Caco-2 (cell line): ENCODE data around the gene WWOX. TPM values are rescaled to one million over a fixed set of nuclear protein-coding genes. Genes with fewer than 3 reads are reported as not detected.

Source experiments
- BruUV-seq: library from RNA; stranded (reverse); fragments of 400-500 nt; replicated peaks from 2 replicates; lab custom pipeline; 2021; lab: Mats Ljungman, UMichigan
- CTCF ChIA-PET: fragments of 300-600 bp; sonication (Branson Sonifier 250); formaldehyde crosslinking; loops from one replicate; lab custom pipeline; 2022; ENCODE audit warnings: antibody characterized with exemption; lab: Charles Lee
- POLR2A ChIA-PET: fragments of 300-600 bp; sonication (Branson Sonifier 250); formaldehyde crosslinking; loops from one replicate; lab custom pipeline; 2022; ENCODE audit warnings: antibody characterized with exemption; lab: Charles Lee
- DNase-seq, 2 experiments: peaks; one replicate each; pipeline versions ENCODE4 v3.0.0 to v3.0.0-alpha.2; 2020 to 2022
- H3K27me3 ChIP-seq: replicated peaks from 2 replicates; pipeline ENCODE4 v1.6.0; 2011; ENCODE audit warnings: low read length; ENCODE audit not compliant: control insufficient read depth, insufficient read depth
- H3K36me3 ChIP-seq: 2 replicates; pipeline ENCODE4 v1.5.1; 2011; ENCODE audit warnings: low read length; ENCODE audit not compliant: control insufficient read depth, insufficient read depth
- H3K4me1 ChIP-seq: fragments of 250-450 bp; sonication (Bioruptor Pico); 2 replicates; pipeline ENCODE4 v1.5.1; 2020; ENCODE audit warnings: mild to moderate bottlenecking
- H3K4me3 ChIP-seq: 2 replicates; pipeline ENCODE4 v1.5.1; 2011; ENCODE audit warnings: low read depth, mild to moderate bottlenecking, control low read depth, low read length
- H3K9me3 ChIP-seq: fragments of 250-450 bp; sonication (Bioruptor Pico); 2 replicates; pipeline ENCODE4 v1.5.1; 2020; ENCODE audit warnings: mild to moderate bottlenecking, moderate library complexity
- H3K27ac Mint-ChIP-seq: one replicate; pipeline ENCODE4 v1.8.0; 2022; ENCODE audit warnings: mixed read lengths; ENCODE audit not compliant: unreplicated experiment
- H3K27me3 Mint-ChIP-seq: one replicate; pipeline ENCODE4 v1.8.0; 2022; ENCODE audit warnings: mixed read lengths; ENCODE audit not compliant: insufficient read depth, unreplicated experiment
- H3K36me3 Mint-ChIP-seq: one replicate; pipeline ENCODE4 v1.8.0; 2022; ENCODE audit warnings: mild to moderate bottlenecking, mixed read lengths; ENCODE audit not compliant: insufficient read depth, unreplicated experiment
- H3K4me1 Mint-ChIP-seq: one replicate; pipeline ENCODE4 v1.8.0; 2022; ENCODE audit warnings: low read depth, mixed read lengths; ENCODE audit not compliant: unreplicated experiment
- H3K4me3 Mint-ChIP-seq: one replicate; pipeline ENCODE4 v1.8.0; 2022; ENCODE audit warnings: mild to moderate bottlenecking, moderate library complexity, mixed read lengths; ENCODE audit not compliant: unreplicated experiment
- H3K9me3 Mint-ChIP-seq: one replicate; pipeline ENCODE4 v1.8.0; 2022; ENCODE audit warnings: mixed read lengths; ENCODE audit not compliant: unreplicated experiment
- CTCF ChIP-seq, 2 experiments: fragments of 200-600 bp in 1 of 2; IDR thresholded peaks; 1 replicate in 1 of 2; 2 replicates in 1 of 2; pipeline versions ENCODE4 v1.5.1 to v1.8.0; 2011 to 2022; ENCODE audit warnings: antibody characterized with exemption in 1 of 2, control low read depth in 1 of 2, inconsistent platforms in 1 of 2, low read depth in 1 of 2, low read length in 1 of 2, mild to moderate bottlenecking in 1 of 2, moderate library complexity in 1 of 2; ENCODE audit not compliant: insufficient read depth in 1 of 2, severe bottlenecking in 1 of 2, unreplicated experiment in 1 of 2
- intact Hi-C: fragments of 100-400 bp; cut with micrococcal nuclease; formaldehyde crosslinking; loops from one replicate; pipeline ENCODE4 v1.10.0; 2022; ENCODE audit not compliant: unreplicated experiment
- total RNA-seq: library from RNA; stranded (reverse); gene quantifications from 2 replicates; pipeline ENCODE4 v1.2.3, GENCODE V29; 2022

Gene WWOX
- total RNA-seq, 1 experiment from 2014 or later = 45.0 TPM

- peaks cover 13% of the 10 kb centered on the region for H3K4me1 Mint-ChIP-seq
- no peak overlapping the region for H3K4me3 ChIP-seq
- H3K9me3 Mint-ChIP-seq = peaks cover 12% of the 10 kb centered on the region
- DNase-seq = peak; percentile 51 to 66
- H3K27me3 Mint-ChIP-seq = no peaks in the 10 kb centered on the region
- peak; percentile 20 to 36 for TF ChIP-seq CTCF (IDR thresholded peaks at IDR 0.05; ENCODE audit: insufficient read depth in 1 of 2, low read depth in 1 of 2, low read length in 1 of 2, severe bottlenecking in 1 of 2, unreplicated experiment in 1 of 2)
- no peaks in the 10 kb centered on the region for H3K27me3 ChIP-seq
- BruUV-seq = no TSS peak
- H3K9me3 ChIP-seq = no peaks in the 10 kb centered on the region
- ChIA-PET CTCF (interaction anchor here (0.6 to 0.7 kb wide), 2 partner anchors 165 to 396 kb away, joined by 3 to 6 read pairs; no protein-coding TSS in a partner anchor), POLR2A (no interaction called here)
- no peaks in the 10 kb centered on the region for H3K36me3 Mint-ChIP-seq
- intact Hi-C loops = no loop called here
- H3K4me1 ChIP-seq = peaks cover 10% of the 10 kb centered on the region; the same call in 1 of the 2 replicates
- no peak overlapping the region for H3K4me3 Mint-ChIP-seq
- H3K36me3 ChIP-seq = no peaks in the 10 kb centered on the region
- H3K27ac Mint-ChIP-seq = no peak overlapping the region
Observed at GRCh38 chr16:79213214-79213613, 1113.8 kb downstream of the WWOX start.

- no peaks in the 10 kb centered on the region for H3K27me3 ChIP-seq
Observed at GRCh38 chr16:79215289-79215688, 1115.8 kb downstream of the WWOX start.

GRCh38 chr16:79217375-79218011, 1118.0 kb downstream of the WWOX start:
- no peaks in the 10 kb centered on the region for H3K36me3 Mint-ChIP-seq
- intact Hi-C loops = no loop called here

More at GRCh38 chr16:79215289-79215688, 1115.8 kb downstream of the WWOX start:
- Histone ChIP-seq H3K4me1 (peaks cover 10% of the 10 kb centered on the region; the same call in 1 of the 2 replicates), H3K9me3 (no peaks in the 10 kb centered on the region), H3K4me3 (no peak overlapping the region), H3K36me3 (no peaks in the 10 kb centered on the region)
- H3K27ac Mint-ChIP-seq = no peak overlapping the region
- TF ChIP-seq CTCF (IDR thresholded peaks at IDR 0.05; ENCODE audit: insufficient read depth in 1 of 2, low read depth in 1 of 2, low read length in 1 of 2, severe bottlenecking in 1 of 2, unreplicated experiment in 1 of 2) = no peak
- no peaks in the 10 kb centered on the region for H3K36me3 Mint-ChIP-seq
- no peaks in the 10 kb centered on the region for H3K27me3 Mint-ChIP-seq
- ChIA-PET CTCF (no interaction called here), POLR2A (no interaction called here)
- no peak overlapping the region for H3K4me3 Mint-ChIP-seq
- peaks cover 13% of the 10 kb centered on the region for H3K4me1 Mint-ChIP-seq
- DNase-seq = no peak
- intact Hi-C loops = no loop called here
- H3K9me3 Mint-ChIP-seq = peaks cover 12% of the 10 kb centered on the region
- no TSS peak for BruUV-seq

More at GRCh38 chr16:79217375-79218011, 1118.0 kb downstream of the WWOX start:
- peaks cover 12% of the 10 kb centered on the region for H3K9me3 Mint-ChIP-seq
- Histone ChIP-seq H3K4me3 (no peak overlapping the region), H3K9me3 (no peaks in the 10 kb centered on the region), H3K4me1 (peaks cover 10% of the 10 kb centered on the region; the same call in 1 of the 2 replicates), H3K36me3 (no peaks in the 10 kb centered on the region), H3K27me3 (no peaks in the 10 kb centered on the region)
- no peak for DNase-seq
- POLR2A ChIA-PET = no interaction called here
- H3K27me3 Mint-ChIP-seq = peaks cover 4% of the 10 kb centered on the region
- H3K4me3 Mint-ChIP-seq = no peak overlapping the region
- H3K27ac Mint-ChIP-seq = no peak overlapping the region
- TF ChIP-seq CTCF (IDR thresholded peaks at IDR 0.05; ENCODE audit: insufficient read depth in 1 of 2, low read depth in 1 of 2, low read length in 1 of 2, severe bottlenecking in 1 of 2, unreplicated experiment in 1 of 2) = no peak
- no TSS peak for BruUV-seq
- peaks cover 9% of the 10 kb centered on the region for H3K4me1 Mint-ChIP-seq
- CTCF ChIA-PET = no interaction called here
